RWPE2 (cell line): ENCODE data around the gene CCL24.
"Not testable (repeated sequence)": the region's sequence is repeated elsewhere in the genome, so short reads cannot be mapped to it uniquely, and the experiment has no call there.

ENCODE experiments used
- ATAC-seq: fragments of 200-7000 bp; cut with Tn5 transposase; 3 replicates; pipeline ENCODE4 v1.9.1; 2021; ENCODE audit warnings: low read depth
- DNase-seq: peaks from one replicate; pipeline ENCODE4 v3.0.0-alpha.2; 2020; ENCODE audit warnings: low spot score
- H3K27ac ChIP-seq: fragments of 450-650 bp; 2 replicates; pipeline ENCODE4 v1.5.1; 2017; ENCODE audit warnings: mild to moderate bottlenecking; ENCODE audit not compliant: poor library complexity, severe bottlenecking
- H3K27me3 ChIP-seq: fragments of 250-450 bp; sonication (Bioruptor Pico); 2 replicates; pipeline ENCODE4 v1.5.1; 2021; ENCODE audit warnings: mild to moderate bottlenecking, moderate library complexity; ENCODE audit not compliant: insufficient read depth, poor library complexity, severe bottlenecking
- H3K36me3 ChIP-seq: fragments of 250-450 bp; sonication (Bioruptor Pico); 2 replicates; pipeline ENCODE4 v1.5.1; 2020; ENCODE audit warnings: low read depth, mild to moderate bottlenecking, moderate library complexity
- H3K4me1 ChIP-seq: fragments of 250-450 bp; sonication (Bioruptor Pico); 2 replicates; pipeline ENCODE4 v1.5.1; 2021; ENCODE audit warnings: mild to moderate bottlenecking, moderate library complexity; ENCODE audit not compliant: insufficient read depth, poor library complexity, severe bottlenecking
- H3K4me3 ChIP-seq: fragments of 250-450 bp; sonication (Bioruptor Pico); 2 replicates; pipeline ENCODE4 v1.5.1; 2021; ENCODE audit warnings: mild to moderate bottlenecking, moderate library complexity; ENCODE audit not compliant: severe bottlenecking
- H3K9me3 ChIP-seq: fragments of 250-450 bp; sonication (Bioruptor Pico); 2 replicates; pipeline ENCODE4 v1.5.1; 2021; ENCODE audit warnings: mild to moderate bottlenecking, moderate library complexity; ENCODE audit not compliant: severe bottlenecking
- CTCF ChIP-seq: fragments of 450-650 bp; IDR thresholded peaks from one replicate; pipeline ENCODE4 v1.5.1; 2017; ENCODE audit warnings: mild to moderate bottlenecking, moderate library complexity; ENCODE audit not compliant: poor library complexity, severe bottlenecking

The CCL24 gene

GRCh38 chr7:75854233-75854632 lies 40.6 kb upstream of the CCL24 start:
- DNase-seq = no peak
- no peak for TF ChIP-seq CTCF
- Histone ChIP-seq H3K4me3 (no peak overlapping the region), H3K9me3 (no peaks in the 10 kb centered on the region), H3K27ac (no peak overlapping the region), H3K36me3 (no peaks in the 10 kb centered on the region), H3K4me1 (no peaks in the 10 kb centered on the region), H3K27me3 (no peaks in the 10 kb centered on the region)
- no peak for ATAC-seq

GRCh38 chr7:75850235-75850634 lies 36.6 kb upstream of the CCL24 start:
- ATAC-seq = no peak
- no peaks in the 10 kb centered on the region for H3K4me1 ChIP-seq
- no peak overlapping the region for H3K4me3 ChIP-seq
- TF ChIP-seq CTCF = no peak
- H3K9me3 ChIP-seq = no peaks in the 10 kb centered on the region
- no peak for DNase-seq
- no peaks in the 10 kb centered on the region for H3K36me3 ChIP-seq
- no peaks in the 10 kb centered on the region for H3K27me3 ChIP-seq
- H3K27ac ChIP-seq = no peak overlapping the region

GRCh38 chr7:75849573-75849972 lies 36.0 kb upstream of the CCL24 start:
- Histone ChIP-seq H3K27me3 (no peaks in the 10 kb centered on the region), H3K36me3 (no peaks in the 10 kb centered on the region), H3K27ac (no peak overlapping the region), H3K4me3 (no peak overlapping the region), H3K4me1 (no peaks in the 10 kb centered on the region), H3K9me3 (no peaks in the 10 kb centered on the region)
- TF ChIP-seq CTCF = no peak
- ATAC-seq = peak; percentile 48; the same call in 1 of the 3 replicates
- DNase-seq = no peak

GRCh38 chr7:75847707-75848106 lies 34.1 kb upstream of the CCL24 start:
- Histone ChIP-seq H3K9me3 (no peaks in the 10 kb centered on the region), H3K4me3 (no peak overlapping the region), H3K27ac (no peak overlapping the region), H3K36me3 (no peaks in the 10 kb centered on the region), H3K27me3 (no peaks in the 10 kb centered on the region), H3K4me1 (peaks cover 7% of the 10 kb centered on the region)
- DNase-seq (no peak), ATAC-seq (no peak)
- no peak for TF ChIP-seq CTCF

- not testable (repeated sequence) for DNase-seq, H3K36me3 ChIP-seq, H3K27me3 ChIP-seq, H3K27ac ChIP-seq, H3K9me3 ChIP-seq, H3K4me3 ChIP-seq, ATAC-seq
- peaks cover 11% of the 10 kb centered on the region for H3K4me1 ChIP-seq
Measured at GRCh38 chr7:75845132-75845531, 31.5 kb upstream of the CCL24 start.
